Neutrophil (primary cell): ENCODE data around the gene NFKBIE.

Source experiments
- H3K27ac ChIP-seq: fragments of 200-600 bp; sonication (generic); 2 replicates; pipeline ENCODE4 v1.5.1; 2016; ENCODE audit warnings: mild to moderate bottlenecking, moderate library complexity
- H3K27me3 ChIP-seq: fragments of 200-600 bp; sonication (generic); 2 replicates; pipeline ENCODE4 v1.6.0; 2016; ENCODE audit warnings: mild to moderate bottlenecking
- H3K36me3 ChIP-seq: fragments of 200-600 bp; sonication (generic); 2 replicates; pipeline ENCODE4 v1.5.1; 2017
- H3K4me1 ChIP-seq, 2 experiments: fragments of 200-600 bp in 1 of 2; sonication (generic) in 1 of 2; 1 replicate in 1 of 2; 2 replicates in 1 of 2; pipeline versions ENCODE4 v1.5.1 to v1.6.1; 2013 to 2016; ENCODE audit warnings: low read depth in 1 of 2, low read length in 1 of 2, mild to moderate bottlenecking in 1 of 2, moderate library complexity in 1 of 2; ENCODE audit not compliant: control insufficient read depth in 1 of 2, insufficient read depth in 1 of 2
- H3K4me3 ChIP-seq, 2 experiments: fragments of 200-600 bp in 1 of 2; sonication (generic) in 1 of 2; 1 replicate in 1 of 2; 2 replicates in 1 of 2; pipeline ENCODE4 v1.5.1; 2013 to 2016; ENCODE audit warnings: low read depth in 1 of 2, low read length in 1 of 2, mild to moderate bottlenecking in 1 of 2, moderate library complexity in 1 of 2
- H3K9me3 ChIP-seq: fragments of 200-600 bp; sonication (generic); 2 replicates; pipeline ENCODE4 v1.5.1; 2016
- TF ChIP-seq, protein P1 (sequence below): fragments of 200-600 bp; sonication (generic); IDR thresholded peaks from 2 replicates; pipeline ENCODE4 v1.5.1; 2016; ENCODE audit warnings: antibody characterized with exemption

Gene NFKBIE

DNA sequence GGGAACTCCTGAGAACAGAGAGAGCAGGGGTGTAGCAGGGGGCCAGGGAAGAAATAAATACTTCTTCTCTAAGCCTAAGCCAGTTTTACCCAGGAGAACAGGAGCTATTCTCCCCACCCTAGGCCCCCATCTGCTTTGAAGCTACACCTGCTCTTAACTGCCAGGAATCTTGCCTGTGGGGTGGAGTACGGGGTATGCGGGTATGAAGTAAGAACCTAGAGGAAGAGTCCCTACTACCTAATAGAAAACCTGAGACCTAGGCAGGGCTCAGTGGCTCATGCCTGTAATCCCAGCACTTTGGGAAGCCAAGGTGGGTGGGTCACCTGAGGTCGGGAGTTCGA lies 40.4 kb downstream of the NFKBIE start:
- Histone ChIP-seq H3K9me3 (no peaks in the 10 kb centered on the region), H3K27ac (no peak overlapping the region), H3K36me3 (no peaks in the 10 kb centered on the region), H3K4me1 (peaks cover 59 to 61% of the 10 kb centered on the region in 2 experiments), H3K4me3 (no peak overlapping the region), H3K27me3 (peaks cover 12% of the 10 kb centered on the region)
- TF ChIP-seq, protein P1, sequence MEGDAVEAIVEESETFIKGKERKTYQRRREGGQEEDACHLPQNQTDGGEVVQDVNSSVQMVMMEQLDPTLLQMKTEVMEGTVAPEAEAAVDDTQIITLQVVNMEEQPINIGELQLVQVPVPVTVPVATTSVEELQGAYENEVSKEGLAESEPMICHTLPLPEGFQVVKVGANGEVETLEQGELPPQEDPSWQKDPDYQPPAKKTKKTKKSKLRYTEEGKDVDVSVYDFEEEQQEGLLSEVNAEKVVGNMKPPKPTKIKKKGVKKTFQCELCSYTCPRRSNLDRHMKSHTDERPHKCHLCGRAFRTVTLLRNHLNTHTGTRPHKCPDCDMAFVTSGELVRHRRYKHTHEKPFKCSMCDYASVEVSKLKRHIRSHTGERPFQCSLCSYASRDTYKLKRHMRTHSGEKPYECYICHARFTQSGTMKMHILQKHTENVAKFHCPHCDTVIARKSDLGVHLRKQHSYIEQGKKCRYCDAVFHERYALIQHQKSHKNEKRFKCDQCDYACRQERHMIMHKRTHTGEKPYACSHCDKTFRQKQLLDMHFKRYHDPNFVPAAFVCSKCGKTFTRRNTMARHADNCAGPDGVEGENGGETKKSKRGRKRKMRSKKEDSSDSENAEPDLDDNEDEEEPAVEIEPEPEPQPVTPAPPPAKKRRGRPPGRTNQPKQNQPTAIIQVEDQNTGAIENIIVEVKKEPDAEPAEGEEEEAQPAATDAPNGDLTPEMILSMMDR, result no peak

DNA sequence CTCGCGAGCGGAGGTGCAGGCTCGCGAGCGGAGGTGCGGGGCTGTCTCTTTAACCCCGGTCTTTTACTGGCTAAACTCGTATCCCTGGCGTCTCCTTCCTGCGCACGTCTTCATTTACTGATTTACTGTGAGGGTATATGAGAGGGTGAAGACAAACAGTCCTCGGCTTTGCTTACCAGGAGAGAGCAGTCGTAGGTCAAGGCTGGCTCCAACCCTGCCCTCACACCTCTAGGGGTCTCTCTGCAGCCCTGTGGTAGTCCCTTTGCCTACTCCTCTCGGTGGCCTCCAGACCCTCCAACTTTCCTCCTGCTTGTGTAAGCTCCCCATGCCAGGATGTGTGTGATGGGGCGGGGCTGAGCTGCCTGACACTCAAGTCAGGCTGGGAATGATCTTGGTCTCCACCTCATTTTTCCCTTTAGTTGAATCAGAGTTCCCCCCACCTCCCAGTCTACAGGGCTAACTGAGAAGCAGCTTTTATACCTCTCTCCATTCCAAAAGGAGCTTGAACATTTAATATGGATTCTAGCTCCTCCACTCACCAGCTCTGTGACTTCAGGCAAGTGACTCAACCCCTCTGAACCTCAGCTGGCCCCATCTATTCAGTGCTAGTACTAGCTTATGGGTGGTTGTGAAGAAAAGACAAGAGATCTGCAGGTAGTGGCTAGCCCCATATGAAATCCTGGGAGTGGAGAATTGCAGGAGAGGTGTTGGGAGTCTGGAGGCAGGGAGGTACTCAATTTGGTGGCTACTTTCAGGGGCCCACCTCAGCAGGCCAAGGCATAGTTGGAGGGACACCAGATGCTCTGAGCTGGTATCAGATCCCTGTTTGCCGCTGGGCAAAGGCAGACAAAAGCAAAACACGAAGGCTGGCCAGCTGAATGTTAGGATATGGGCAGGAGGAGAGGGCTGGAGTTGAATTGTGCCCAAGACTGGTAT lies 41.1 kb downstream of the NFKBIE start:
- no peak overlapping the region for H3K27ac ChIP-seq
- H3K4me3 ChIP-seq, result peak overlapping the region; percentile 31 to 66
- TF ChIP-seq, protein P1, result no peak
- H3K9me3 ChIP-seq, result no peaks in the 10 kb centered on the region
- H3K27me3 ChIP-seq, result peaks cover 12% of the 10 kb centered on the region
- H3K4me1 ChIP-seq, result peaks cover 56 to 61% of the 10 kb centered on the region in 2 experiments
- no peaks in the 10 kb centered on the region for H3K36me3 ChIP-seq

DNA sequence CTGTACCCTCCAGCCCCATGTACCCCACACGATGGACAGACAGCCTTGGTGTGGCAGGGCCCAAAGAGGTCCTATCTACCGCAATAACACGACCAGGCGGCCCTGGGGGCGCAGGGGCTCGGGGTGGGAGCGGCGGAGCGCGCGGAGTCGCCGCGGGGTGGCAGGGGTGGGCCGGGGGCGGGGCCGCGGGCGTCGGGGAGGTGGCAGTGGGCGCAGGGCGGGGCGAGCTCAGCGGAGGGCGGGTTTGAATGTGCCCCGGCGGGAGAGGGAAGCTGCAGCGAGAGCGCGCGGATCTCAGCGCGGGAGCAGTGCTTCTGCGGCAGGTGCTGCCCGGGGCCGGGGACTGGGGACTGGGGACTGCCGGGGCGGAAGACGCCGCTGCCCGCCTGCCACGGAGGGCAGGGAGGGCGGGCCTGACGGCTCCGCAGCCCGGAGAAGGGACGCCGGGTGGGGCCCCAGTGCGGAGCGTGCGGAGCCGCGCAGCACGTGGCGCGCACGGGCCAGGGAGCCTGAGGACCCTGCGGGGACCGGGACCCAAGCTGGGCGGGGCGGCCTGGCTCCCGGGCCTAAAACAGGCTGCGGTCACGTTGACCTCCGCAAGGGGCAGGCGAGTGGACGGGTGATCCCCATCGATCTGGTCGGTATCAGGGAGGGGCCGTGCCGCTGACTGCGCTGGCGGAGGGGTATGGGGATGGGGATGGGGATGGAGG lies 41.9 kb downstream of the NFKBIE start, which contains the start of gene SLC29A1:
TSS of gene SLC29A1 (plus strand) at position 277 of the 710 bp plus-strand sequence. CDS start 3,719 bp downstream, outside the sequence.
- no peaks in the 10 kb centered on the region for H3K36me3 ChIP-seq
- TF ChIP-seq, protein P1, result peak; percentile 27
- no peaks in the 10 kb centered on the region for H3K9me3 ChIP-seq
- H3K4me1 ChIP-seq, result peaks cover 56 to 64% of the 10 kb centered on the region in 2 experiments
- peak within 1 kb of the TSS; percentile 31 for H3K27ac ChIP-seq
- peak within 1 kb of the TSS; percentile 34 to 66 for H3K4me3 ChIP-seq
- peaks cover 12% of the 10 kb centered on the region for H3K27me3 ChIP-seq

DNA sequence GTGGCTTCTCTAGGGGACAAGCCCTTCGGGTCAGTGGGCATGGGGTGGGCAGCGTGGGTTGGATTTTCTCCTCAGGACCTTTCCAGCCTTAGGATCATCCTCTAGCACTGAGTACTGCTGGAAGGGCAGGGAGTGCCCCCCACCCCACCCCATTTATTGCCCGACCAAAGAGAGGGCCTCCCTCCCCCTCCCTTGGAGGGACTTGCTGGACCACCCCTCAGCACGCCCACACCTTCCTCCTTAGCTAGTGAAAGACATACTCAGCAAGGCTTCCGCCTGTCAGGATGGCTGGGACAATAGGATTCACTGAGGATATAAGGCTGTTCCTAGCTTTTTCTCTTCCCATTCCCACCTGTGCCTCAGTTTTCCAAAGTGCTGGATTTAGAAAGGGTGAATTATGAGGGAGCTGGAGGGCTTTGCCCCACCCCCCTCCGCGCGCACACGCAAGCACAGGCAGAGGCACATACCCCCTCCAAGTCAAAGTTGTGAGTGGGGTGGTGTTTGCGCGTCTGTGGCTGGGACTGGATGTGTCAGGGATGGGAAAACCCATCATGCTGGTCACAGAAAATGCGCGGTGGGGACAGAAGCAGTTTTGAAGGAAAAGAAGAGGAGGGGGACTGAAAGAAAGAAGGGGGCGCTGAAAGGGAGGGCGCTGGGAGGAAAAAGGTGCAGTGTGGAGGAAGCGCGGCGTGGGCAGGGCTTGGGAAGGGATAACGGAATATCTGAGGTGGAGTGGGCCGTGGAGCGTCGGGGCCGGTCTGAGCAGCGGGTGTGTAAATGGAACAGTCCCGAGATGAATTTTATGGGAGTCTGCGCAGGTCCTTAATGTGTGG lies 42.6 kb downstream of the NFKBIE start:
- H3K36me3 ChIP-seq, result no peaks in the 10 kb centered on the region
- TF ChIP-seq, protein P1, result no peak
- H3K4me1 ChIP-seq, result peaks cover 57 to 70% of the 10 kb centered on the region in 2 experiments
- H3K27me3 ChIP-seq, result peaks cover 12% of the 10 kb centered on the region
- no peak overlapping the region for H3K27ac ChIP-seq
- no peaks in the 10 kb centered on the region for H3K9me3 ChIP-seq
- H3K4me3 ChIP-seq, result peak overlapping the region; percentile 34 to 66

DNA sequence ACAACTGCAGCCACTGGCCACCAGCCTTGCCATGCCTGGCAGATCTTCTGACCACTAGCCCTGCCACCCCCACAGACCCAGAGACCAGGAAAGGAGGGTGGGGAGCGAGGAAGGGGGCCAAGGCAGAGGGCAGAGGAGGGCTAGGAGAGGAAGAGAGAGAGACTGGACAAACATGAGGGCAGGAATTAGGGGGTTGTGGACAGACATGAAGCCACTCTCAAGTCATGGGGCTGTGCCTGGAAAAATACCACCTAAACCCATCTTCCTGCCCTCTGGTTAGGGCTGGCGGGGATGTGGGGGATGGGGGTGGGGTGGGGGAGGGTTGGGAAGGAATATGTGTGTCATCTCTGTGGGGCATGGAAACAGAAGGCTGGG lies 43.4 kb downstream of the NFKBIE start:
- Histone ChIP-seq H3K4me3 (no peak overlapping the region), H3K4me1 (peaks cover 58 to 66% of the 10 kb centered on the region in 2 experiments)

More for the DNA sequence above, 43.4 kb downstream of the NFKBIE start:
- Histone ChIP-seq H3K27ac (no peak overlapping the region), H3K36me3 (no peaks in the 10 kb centered on the region), H3K27me3 (peaks cover 12% of the 10 kb centered on the region), H3K9me3 (no peaks in the 10 kb centered on the region)
- TF ChIP-seq, protein P1, result no peak
